ENCODE data around the gene TNFRSF25.

TNFRSF25 gene

DNA sequence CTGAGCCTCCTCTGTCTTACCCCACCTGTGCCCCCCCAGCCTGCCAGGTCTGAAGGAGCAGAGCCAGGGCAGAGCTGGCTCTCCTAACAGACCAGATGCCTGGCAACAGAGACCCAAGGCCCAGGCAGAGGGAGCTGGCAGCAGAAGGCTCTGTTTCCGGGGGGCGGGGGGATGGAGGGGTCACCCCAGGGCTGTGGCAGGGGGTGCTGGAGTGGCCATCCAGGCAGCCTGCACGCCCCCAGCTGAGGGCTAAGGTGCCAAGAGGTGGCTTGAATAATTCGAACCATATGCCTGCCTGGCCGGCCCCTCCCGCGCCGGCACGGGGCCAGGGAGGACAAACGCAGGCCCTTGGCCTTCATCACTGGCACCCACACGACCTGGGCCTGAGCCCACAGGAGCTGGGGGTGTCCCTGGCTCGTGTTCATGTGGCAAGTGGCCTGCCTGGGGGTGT lies 41.5 kb upstream of the TNFRSF25 start:
- no peaks in the 10 kb centered on the region for H3K36me3 ChIP-seq (ENCODE audit: insufficient read depth)
- no peak overlapping the region for H3K9ac ChIP-seq
- no peak overlapping the region for H3K27ac ChIP-seq
- H3K4me2 ChIP-seq, result no peak overlapping the region
- no peaks in the 10 kb centered on the region for H3K79me2 ChIP-seq (ENCODE audit: insufficient read depth, low read depth)
- H3K4me1 ChIP-seq (ENCODE audit: low read depth, poor library complexity, severe bottlenecking), result no peaks in the 10 kb centered on the region
- no peaks in the 10 kb centered on the region for H4K20me1 ChIP-seq (ENCODE audit: insufficient read depth)
- TF ChIP-seq, protein P1, sequence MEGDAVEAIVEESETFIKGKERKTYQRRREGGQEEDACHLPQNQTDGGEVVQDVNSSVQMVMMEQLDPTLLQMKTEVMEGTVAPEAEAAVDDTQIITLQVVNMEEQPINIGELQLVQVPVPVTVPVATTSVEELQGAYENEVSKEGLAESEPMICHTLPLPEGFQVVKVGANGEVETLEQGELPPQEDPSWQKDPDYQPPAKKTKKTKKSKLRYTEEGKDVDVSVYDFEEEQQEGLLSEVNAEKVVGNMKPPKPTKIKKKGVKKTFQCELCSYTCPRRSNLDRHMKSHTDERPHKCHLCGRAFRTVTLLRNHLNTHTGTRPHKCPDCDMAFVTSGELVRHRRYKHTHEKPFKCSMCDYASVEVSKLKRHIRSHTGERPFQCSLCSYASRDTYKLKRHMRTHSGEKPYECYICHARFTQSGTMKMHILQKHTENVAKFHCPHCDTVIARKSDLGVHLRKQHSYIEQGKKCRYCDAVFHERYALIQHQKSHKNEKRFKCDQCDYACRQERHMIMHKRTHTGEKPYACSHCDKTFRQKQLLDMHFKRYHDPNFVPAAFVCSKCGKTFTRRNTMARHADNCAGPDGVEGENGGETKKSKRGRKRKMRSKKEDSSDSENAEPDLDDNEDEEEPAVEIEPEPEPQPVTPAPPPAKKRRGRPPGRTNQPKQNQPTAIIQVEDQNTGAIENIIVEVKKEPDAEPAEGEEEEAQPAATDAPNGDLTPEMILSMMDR (conservative IDR thresholded peaks at IDR 0.05; ENCODE audit: low read depth, low read length), result no peak
- no peak overlapping the region for H2AFZ ChIP-seq (ENCODE audit: low read depth)
- peaks cover 62% of the 10 kb centered on the region for H3K27me3 ChIP-seq (ENCODE audit: insufficient read depth, low read depth)
- H3K4me3 ChIP-seq (IDR thresholded peaks at IDR 0.05; ENCODE audit: insufficient read depth, low read depth, low read length), result no peak overlapping the region

DNA sequence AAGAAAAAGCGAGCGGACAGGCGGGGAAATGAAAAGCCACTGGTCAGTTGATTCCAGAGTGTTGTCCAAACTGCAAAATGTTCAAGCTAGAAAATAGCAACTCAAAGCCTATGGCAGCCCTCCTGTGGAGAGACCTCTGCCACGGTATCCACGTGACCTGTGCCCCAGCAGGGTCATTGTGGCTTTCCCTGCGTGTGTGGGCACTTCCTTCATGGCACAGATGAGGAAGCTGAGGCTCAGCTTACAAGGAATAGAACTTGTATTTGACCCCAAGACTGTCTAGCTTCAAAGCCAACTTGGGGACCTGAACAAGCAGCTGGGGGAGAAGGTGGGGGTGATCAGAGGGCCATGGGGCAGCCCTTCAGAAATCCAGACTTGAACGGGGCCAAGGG lies 41.1 kb upstream of the TNFRSF25 start:
- TF ChIP-seq, protein P1 (conservative IDR thresholded peaks at IDR 0.05; ENCODE audit: low read depth, low read length), result no peak
- no peaks in the 10 kb centered on the region for H3K79me2 ChIP-seq (ENCODE audit: insufficient read depth, low read depth)
- peaks cover 62% of the 10 kb centered on the region for H3K27me3 ChIP-seq (ENCODE audit: insufficient read depth, low read depth)
- no peaks in the 10 kb centered on the region for H4K20me1 ChIP-seq (ENCODE audit: insufficient read depth)
- no peaks in the 10 kb centered on the region for H3K4me1 ChIP-seq (ENCODE audit: low read depth, poor library complexity, severe bottlenecking)
- no peaks in the 10 kb centered on the region for H3K36me3 ChIP-seq (ENCODE audit: insufficient read depth)
- no peak overlapping the region for H2AFZ ChIP-seq (ENCODE audit: low read depth)
- no peak overlapping the region for H3K9ac ChIP-seq
- H3K4me2 ChIP-seq, result no peak overlapping the region
- no peak overlapping the region for H3K4me3 ChIP-seq (IDR thresholded peaks at IDR 0.05; ENCODE audit: insufficient read depth, low read depth, low read length)
- no peak overlapping the region for H3K27ac ChIP-seq

DNA sequence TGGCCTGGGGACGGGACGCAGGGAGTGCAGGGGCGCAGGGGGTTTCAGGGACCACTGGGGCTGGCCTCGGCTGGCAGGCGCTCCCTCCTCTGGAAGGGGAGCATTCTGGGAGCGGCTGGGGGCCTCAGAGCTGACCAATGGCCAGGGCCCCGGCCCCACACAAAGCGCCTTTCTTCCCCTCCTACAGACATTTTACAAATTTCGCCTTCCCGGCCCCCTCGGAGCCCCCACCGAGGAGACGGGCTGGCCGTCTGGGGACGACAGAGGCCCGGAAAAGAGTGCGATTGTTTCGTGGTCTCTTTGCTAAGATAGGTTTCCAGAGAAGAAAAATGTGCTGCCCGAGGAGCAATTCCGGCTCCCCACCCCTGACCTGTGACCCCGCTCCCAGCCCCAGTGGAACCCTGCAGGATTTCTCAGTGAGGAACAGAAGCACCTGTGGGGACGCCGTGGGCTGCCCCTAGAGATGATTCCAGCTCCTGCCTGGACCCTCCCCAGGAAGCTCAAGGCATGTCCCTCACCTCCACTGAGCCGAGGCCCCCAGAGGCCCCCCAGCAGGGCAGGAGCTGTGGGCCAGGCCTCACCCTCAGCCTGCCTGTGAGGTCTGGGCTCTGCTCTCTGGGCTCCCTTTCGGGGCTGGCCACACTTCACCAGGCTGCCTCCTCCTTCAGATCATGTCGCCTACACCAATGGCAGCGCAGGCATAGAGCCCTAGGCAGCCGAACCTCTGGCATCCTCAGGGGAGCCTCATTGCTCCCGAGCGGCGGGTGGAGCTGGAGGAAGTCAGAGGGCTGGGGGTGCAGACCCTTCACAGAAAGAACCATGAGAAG lies 40.5 kb upstream of the TNFRSF25 start:
- Histone ChIP-seq H4K20me1 (ENCODE audit: insufficient read depth) (no peaks in the 10 kb centered on the region), H3K4me3 (IDR thresholded peaks at IDR 0.05; ENCODE audit: insufficient read depth, low read depth, low read length) (no peak overlapping the region), H3K27me3 (ENCODE audit: insufficient read depth, low read depth) (peaks cover 67% of the 10 kb centered on the region), H3K9ac (no peak overlapping the region), H3K36me3 (ENCODE audit: insufficient read depth) (no peaks in the 10 kb centered on the region), H3K27ac (no peak overlapping the region), H3K79me2 (ENCODE audit: insufficient read depth, low read depth) (no peaks in the 10 kb centered on the region), H3K4me1 (ENCODE audit: low read depth, poor library complexity, severe bottlenecking) (no peaks in the 10 kb centered on the region), H2AFZ (ENCODE audit: low read depth) (no peak overlapping the region), H3K4me2 (no peak overlapping the region)
- TF ChIP-seq, protein P1 (conservative IDR thresholded peaks at IDR 0.05; ENCODE audit: low read depth, low read length), result no peak

DNA sequence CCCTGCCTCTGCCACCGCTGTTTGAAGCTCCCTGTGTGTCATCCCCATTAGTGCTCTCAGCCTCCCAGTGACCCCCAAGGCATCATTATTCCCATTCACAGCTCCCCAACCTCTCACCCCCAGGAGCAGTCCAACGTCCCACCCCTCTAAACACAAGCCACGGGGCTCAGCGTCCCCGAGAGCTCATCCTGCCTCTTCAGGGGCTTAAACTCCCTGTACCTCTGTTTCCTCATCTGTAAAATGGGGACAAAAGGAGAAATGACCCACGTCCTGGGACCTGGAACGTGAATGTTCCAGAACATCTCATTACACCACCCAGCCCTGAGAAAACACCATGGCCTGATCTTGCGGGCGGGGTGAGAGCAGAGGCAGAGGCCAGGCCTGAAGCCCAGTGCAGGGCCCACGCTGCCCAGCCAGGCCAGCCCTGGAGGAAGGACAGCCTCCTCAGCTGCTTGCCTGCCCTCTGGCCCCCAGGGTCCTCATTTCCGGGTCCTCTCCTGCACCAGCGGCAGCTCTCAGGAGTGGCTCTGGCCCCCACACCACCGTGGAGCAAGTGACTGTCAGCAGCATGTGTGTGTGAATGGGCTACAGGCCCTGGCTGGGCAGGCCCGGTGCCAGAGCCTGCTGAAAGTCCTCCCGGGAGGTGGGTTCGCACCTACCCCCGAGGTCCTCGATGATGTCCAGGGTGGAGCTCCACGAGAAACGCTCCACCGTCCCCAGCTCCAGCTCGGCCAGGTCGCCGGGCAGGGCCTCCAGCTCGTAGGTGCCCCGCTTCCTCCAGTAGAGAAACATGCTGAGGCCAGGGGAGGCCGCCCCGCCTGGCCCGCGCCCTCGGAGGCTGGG lies 39.6 kb upstream of the TNFRSF25 start:
- H3K9ac ChIP-seq, result no peak overlapping the region
- TF ChIP-seq, protein P1 (conservative IDR thresholded peaks at IDR 0.05; ENCODE audit: low read depth, low read length), result no peak
- H3K4me3 ChIP-seq (IDR thresholded peaks at IDR 0.05; ENCODE audit: insufficient read depth, low read depth, low read length), result no peak overlapping the region
- H3K36me3 ChIP-seq (ENCODE audit: insufficient read depth), result no peaks in the 10 kb centered on the region
- no peak overlapping the region for H2AFZ ChIP-seq (ENCODE audit: low read depth)
- no peaks in the 10 kb centered on the region for H3K4me1 ChIP-seq (ENCODE audit: low read depth, poor library complexity, severe bottlenecking)
- no peaks in the 10 kb centered on the region for H4K20me1 ChIP-seq (ENCODE audit: insufficient read depth)
- no peak overlapping the region for H3K4me2 ChIP-seq
- peaks cover 73% of the 10 kb centered on the region for H3K27me3 ChIP-seq (ENCODE audit: insufficient read depth, low read depth)
- H3K27ac ChIP-seq, result no peak overlapping the region
- no peaks in the 10 kb centered on the region for H3K79me2 ChIP-seq (ENCODE audit: insufficient read depth, low read depth)

All from KMS-11 (cell line).